MG63 (cell line): ENCODE data around the gene GSG1. TPM values are rescaled to one million over a fixed set of nuclear protein-coding genes. Genes with fewer than 3 reads are reported as not detected.

Experiments
- DNase-seq: peaks from one replicate; pipeline ENCODE4 v3.0.0-alpha.2; 2020
- H3K27me3 ChIP-seq: fragments of 250-450 bp; sonication (Bioruptor Pico); 2 replicates; pipeline ENCODE4 v1.5.1; 2020; ENCODE audit warnings: mild to moderate bottlenecking, moderate library complexity
- H3K36me3 ChIP-seq: fragments of 250-450 bp; sonication (Bioruptor Pico); 2 replicates; pipeline ENCODE4 v1.5.1; 2020; ENCODE audit warnings: mild to moderate bottlenecking, moderate library complexity
- H3K4me3 ChIP-seq: fragments of 250-450 bp; sonication (Bioruptor Pico); 2 replicates; pipeline ENCODE4 v1.5.1; 2020; ENCODE audit warnings: mild to moderate bottlenecking, moderate library complexity
- H3K9me3 ChIP-seq: fragments of 250-450 bp; sonication (Bioruptor Pico); 2 replicates; pipeline ENCODE4 v1.5.1; 2020; ENCODE audit warnings: mild to moderate bottlenecking, moderate library complexity
- total RNA-seq: library from RNA; depleted of rRNA; stranded (reverse); fragments of >200 nt; shearing (Covaris generic); gene quantifications from 2 replicates; pipeline ENCODE4 v1.2.3, GENCODE V29; 2014; ENCODE audit warnings: low replicate concordance

Gene GSG1
- total RNA-seq, 1 experiment from 2014 or later, result 0.33 TPM

DNA sequence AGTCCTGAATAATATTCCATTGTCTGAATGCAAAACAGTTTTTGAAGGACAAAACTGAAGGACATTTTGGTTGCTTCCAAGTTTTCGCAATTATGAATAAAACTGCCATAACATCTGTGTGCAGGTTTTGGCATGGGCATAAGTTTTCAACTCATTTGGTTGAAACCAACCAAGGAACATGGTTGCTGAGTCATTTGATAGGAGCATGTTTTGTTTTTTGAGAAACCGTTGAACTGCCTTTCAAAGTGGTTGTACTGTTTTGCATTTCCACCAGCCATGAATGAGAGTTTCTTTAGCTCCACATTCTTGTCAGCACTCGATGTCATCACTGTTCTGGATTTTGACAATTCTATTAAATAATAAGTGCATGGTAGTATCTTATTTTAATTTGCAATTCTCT, 23.0 kb upstream of the GSG1 start:
- no peak for DNase-seq
- Histone ChIP-seq H3K9me3 (no peaks in the 10 kb centered on the region), H3K27me3 (no peaks in the 10 kb centered on the region)

DNA sequence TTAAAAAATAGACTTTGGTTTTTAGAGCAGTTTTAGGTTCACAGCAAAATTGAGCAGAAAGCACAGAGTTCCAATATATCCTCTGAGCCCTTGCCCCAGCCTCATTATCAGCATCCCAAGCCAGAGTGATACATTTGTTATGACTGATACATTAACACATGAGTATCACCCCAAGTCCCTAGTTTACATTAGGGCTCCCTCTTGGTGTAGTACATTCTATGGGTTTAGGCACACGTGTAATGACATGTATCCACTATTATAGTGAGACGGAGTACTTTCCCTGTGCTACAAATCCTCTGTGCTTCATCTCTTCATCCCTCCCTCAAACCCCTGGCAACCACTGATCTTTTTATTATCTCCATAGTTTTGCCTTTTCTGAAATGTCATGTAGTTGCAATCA, 22.5 kb upstream of the GSG1 start:
- no peaks in the 10 kb centered on the region for H3K27me3 ChIP-seq
- H3K9me3 ChIP-seq, result no peaks in the 10 kb centered on the region
- DNase-seq, result no peak
- H3K4me3 ChIP-seq, result no peak overlapping the region
- H3K36me3 ChIP-seq, result no peaks in the 10 kb centered on the region

More for the DNA sequence above, 23.0 kb upstream of the GSG1 start:
- H3K36me3 ChIP-seq, result no peaks in the 10 kb centered on the region
- H3K4me3 ChIP-seq, result no peak overlapping the region

GRCh38 chr12:13124656-13125505, 21.4 kb upstream of the GSG1 start:
- no peaks in the 10 kb centered on the region for H3K9me3 ChIP-seq
- DNase-seq, result no peak
- no peaks in the 10 kb centered on the region for H3K27me3 ChIP-seq
- no peak overlapping the region for H3K4me3 ChIP-seq
- H3K36me3 ChIP-seq, result no peaks in the 10 kb centered on the region

- no peaks in the 10 kb centered on the region for H3K9me3 ChIP-seq
- H3K27me3 ChIP-seq, result no peaks in the 10 kb centered on the region
- H3K36me3 ChIP-seq, result no peaks in the 10 kb centered on the region
- H3K4me3 ChIP-seq, result no peak overlapping the region
- no peak for DNase-seq
These were observed 18.1 kb upstream of the GSG1 start for GRCh38 chr12:13121568-13121967.

DNA sequence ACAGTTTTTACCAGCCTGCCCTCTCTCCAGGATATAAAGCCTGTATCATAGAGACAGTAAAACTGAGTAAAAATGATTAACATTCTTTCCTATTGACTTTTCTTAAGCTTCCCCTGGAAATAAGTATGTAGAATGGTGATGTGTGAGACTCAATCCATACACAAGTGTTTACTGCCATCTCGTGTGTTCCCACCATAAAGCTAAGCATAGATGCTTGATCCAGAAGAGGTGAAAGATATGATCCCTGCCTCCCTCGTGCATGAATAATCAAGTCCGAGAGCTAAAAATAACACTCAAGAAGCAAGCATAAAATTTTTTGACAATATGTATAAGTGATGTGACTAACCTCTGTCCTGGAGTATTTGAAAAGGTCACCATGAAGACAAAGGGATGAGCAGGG, 16.9 kb upstream of the GSG1 start:
- H3K4me3 ChIP-seq, result no peak overlapping the region
- DNase-seq, result no peak
- H3K27me3 ChIP-seq, result no peaks in the 10 kb centered on the region
- H3K36me3 ChIP-seq, result no peaks in the 10 kb centered on the region
- no peaks in the 10 kb centered on the region for H3K9me3 ChIP-seq

DNA sequence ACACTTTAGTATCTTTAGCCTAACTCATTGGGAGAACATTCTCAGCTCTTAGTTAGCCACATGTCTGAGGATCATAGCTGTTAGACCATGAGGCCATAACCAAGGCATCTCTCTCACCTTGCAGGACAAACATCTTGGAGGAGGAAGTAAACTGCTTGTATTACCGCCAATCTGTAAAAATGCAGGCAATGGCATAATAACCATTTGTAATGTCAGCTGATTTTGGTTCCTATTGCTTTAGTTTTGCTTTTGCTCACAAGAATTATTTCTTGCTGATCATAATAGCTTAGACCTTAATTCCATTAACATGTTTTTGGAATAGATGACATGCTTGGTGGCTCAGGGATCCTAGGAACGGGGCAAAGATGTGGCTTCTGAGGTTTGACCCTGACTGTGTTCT, 16.4 kb upstream of the GSG1 start:
- Histone ChIP-seq H3K4me3 (no peak overlapping the region), H3K27me3 (no peaks in the 10 kb centered on the region), H3K9me3 (no peaks in the 10 kb centered on the region), H3K36me3 (no peaks in the 10 kb centered on the region)
- no peak for DNase-seq

GRCh38 chr12:13117029-13117428, 13.6 kb upstream of the GSG1 start:
- Histone ChIP-seq H3K9me3 (0 out of 2 replicates have a peak, but pooled peaks cover 3% of the 10 kb centered on the region), H3K4me3 (no peak overlapping the region), H3K36me3 (no peaks in the 10 kb centered on the region), H3K27me3 (no peaks in the 10 kb centered on the region)
- no peak for DNase-seq

- no peak overlapping the region for H3K4me3 ChIP-seq
- peaks cover 3% of the 10 kb centered on the region; the same call in 1 of the 2 replicates for H3K9me3 ChIP-seq
- H3K27me3 ChIP-seq, result no peaks in the 10 kb centered on the region
- H3K36me3 ChIP-seq, result no peaks in the 10 kb centered on the region
- no peak for DNase-seq
These were observed 12.8 kb upstream of the GSG1 start for GRCh38 chr12:13116259-13116658.

DNA sequence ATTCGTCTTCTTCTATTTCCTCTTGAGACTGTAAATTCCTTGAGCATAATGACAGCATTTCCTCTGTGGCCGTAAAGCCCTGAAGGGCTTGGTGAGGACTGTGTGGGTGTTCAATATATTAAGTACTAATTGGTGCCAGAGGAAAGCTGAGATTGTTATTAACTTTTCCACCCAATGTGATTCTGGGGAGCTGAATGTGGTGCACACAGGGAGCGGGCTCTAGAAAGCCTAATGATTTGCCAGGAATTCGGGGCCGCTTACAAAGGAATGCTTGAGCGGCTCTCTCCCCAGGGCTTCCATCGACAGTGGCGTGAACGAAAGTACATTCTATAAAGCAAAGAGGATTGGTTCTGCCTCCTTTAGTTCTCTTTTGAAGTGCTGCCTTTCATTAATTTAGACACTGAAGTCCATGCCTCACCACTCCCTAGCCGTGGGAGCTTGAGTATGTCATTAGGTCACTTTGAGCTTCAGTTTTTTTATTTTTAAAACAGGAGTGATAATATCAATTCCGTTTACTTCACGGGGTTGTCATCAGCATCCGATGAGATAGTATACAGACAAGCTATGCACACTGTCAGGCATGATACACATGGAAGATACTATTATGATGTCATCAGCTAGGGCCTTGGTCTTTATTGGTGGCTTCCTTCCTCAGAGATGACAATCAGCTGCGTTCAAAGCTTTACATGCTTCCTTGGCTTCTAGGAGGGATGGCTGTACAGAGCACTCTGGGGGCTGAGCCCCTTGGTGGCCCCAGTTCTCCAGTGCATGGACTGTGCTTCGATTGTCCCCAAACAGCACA, 11.0 kb upstream of the GSG1 start:
- no peaks in the 10 kb centered on the region for H3K36me3 ChIP-seq
- H3K27me3 ChIP-seq, result no peaks in the 10 kb centered on the region
- H3K4me3 ChIP-seq, result no peak overlapping the region
- peaks cover 3% of the 10 kb centered on the region; the same call in 1 of the 2 replicates for H3K9me3 ChIP-seq
- DNase-seq, result no peak

DNA sequence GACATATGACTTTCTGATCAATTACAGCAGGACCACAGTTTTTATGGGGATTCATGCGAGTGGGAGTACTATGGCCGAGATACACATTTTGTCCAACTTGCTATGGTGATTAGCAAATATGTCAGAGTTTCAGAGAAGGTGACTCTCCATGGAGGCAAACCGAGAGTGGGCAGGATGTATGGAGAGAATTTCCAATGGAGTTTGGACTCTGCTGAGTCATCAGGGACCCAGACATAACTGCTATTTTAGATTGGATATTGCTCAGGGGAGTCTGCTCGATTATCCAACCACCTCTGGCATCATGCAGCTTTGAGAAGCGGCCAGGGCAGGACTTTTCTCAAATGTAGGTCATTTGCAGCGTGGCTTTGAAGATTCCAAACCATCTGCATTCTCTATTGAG, 9.5 kb upstream of the GSG1 start:
- H3K4me3 ChIP-seq, result no peak overlapping the region
- no peaks in the 10 kb centered on the region for H3K27me3 ChIP-seq
- H3K9me3 ChIP-seq, result peaks cover 3% of the 10 kb centered on the region; the same call in 1 of the 2 replicates
- DNase-seq, result no peak
- H3K36me3 ChIP-seq, result no peaks in the 10 kb centered on the region

DNA sequence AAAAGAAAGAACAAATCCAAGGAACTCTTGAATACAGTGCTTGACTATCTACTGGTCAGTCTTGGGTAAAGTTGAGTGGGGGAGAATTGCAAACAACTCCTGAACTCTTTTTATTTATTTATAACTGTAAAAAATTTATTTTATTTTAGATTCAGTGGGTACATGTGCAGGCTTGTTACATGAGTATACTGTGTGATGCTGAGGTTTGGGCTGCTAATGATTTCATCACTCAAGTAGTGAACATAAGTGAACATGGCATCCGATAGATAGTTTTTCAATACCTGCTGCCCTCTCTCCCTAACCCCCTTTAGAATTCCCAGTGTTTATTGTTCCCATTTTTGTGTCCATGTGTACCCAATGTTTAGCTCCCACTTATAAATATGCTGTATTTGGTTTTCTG, 3.2 kb upstream of the GSG1 start:
- Histone ChIP-seq H3K27me3 (no peaks in the 10 kb centered on the region), H3K36me3 (no peaks in the 10 kb centered on the region), H3K4me3 (no peak overlapping the region), H3K9me3 (no peaks in the 10 kb centered on the region; the same call in 1 of the 2 replicates)
- no peak for DNase-seq

DNA sequence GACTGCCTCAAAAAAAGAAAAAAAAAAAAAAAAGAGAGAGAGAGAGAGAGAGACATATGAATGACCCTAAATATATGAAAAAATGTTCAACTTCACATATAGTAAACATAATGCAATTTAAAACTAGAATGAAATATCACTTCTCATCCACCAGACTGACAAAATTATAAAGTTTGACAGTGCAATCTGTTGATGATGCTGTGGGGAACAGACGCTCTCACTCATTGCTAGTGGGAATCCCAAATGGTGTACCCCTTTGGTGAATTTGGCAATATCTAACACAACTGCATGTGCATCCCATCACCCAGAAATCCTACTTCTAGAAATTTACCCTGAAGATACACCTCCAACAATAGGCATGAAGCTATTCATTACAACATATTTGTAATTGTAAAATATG, 2.3 kb upstream of the GSG1 start:
- Histone ChIP-seq H3K36me3 (no peaks in the 10 kb centered on the region), H3K4me3 (no peak overlapping the region), H3K27me3 (no peaks in the 10 kb centered on the region), H3K9me3 (no peaks in the 10 kb centered on the region)
- no peak for DNase-seq

DNA sequence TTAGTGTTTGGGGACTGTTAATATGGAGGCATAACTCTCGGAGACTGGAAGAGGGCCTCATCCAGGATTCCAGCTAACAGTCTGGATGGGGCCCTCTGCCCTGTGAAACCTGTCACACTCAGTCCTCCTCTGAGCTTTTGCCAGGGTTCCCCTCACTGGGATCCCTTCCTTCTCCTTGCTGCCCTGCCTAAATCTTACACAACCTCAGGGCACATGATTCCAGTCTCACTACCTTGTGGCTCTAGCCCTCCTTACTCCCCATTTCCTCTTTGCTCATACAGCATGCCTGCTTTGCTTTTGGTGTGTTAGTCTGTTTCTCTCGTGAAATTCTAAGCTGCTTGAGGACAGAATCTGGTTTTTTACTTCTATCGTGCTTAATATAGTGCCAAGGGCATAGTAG, 942 bp upstream of the GSG1 start:
- Histone ChIP-seq H3K4me3 (no peak overlapping the region), H3K36me3 (no peaks in the 10 kb centered on the region), H3K9me3 (no peaks in the 10 kb centered on the region), H3K27me3 (no peaks in the 10 kb centered on the region)
- no peak for DNase-seq

DNA sequence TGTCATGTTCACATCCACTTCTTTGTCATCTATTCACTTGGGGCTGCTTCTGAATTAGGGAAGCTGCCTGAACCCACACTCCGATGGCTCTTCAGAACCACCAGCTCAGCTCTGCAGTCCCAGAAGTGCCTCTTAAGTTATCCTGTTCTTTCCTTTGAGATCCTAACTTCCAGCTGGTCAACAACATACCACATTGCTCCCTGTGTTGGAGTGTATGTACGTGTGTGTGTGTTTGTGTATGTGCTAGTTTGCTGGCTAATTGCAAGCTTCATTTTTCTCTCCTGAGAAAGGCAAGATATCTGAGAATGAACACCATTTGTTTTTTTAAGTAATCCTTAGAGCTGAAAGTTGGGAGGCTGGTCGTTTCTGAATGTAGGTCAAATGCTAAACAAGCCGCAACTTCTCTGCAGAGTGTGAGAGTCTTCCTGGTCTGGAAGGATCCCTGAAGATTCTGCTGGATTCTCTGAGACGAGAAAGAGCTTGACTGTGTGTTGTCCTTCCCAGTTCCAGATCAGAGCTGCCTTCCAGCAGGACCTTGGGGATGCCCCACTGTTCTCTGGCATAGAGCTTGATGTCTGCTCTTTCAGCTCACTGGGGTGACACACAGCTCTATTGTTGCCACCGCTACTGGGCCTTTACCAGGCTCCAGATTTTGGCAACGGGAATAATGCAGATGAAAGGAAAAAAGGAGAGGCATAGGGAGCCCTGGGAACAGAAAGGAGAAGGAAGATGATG, 839 bp downstream of the GSG1 start:
- H3K9me3 ChIP-seq, result no peaks in the 10 kb centered on the region
- no peak overlapping the region for H3K4me3 ChIP-seq
- H3K36me3 ChIP-seq, result no peaks in the 10 kb centered on the region
- DNase-seq, result no peak
- no peaks in the 10 kb centered on the region for H3K27me3 ChIP-seq

GRCh38 chr12:13101821-13102375, 1.6 kb downstream of the GSG1 start:
- no peaks in the 10 kb centered on the region for H3K9me3 ChIP-seq
- H3K4me3 ChIP-seq, result peak overlapping the region; percentile 48; the same call in 1 of the 2 replicates
- H3K36me3 ChIP-seq, result no peaks in the 10 kb centered on the region
- DNase-seq, result peak; percentile 38
- no peaks in the 10 kb centered on the region for H3K27me3 ChIP-seq

- Histone ChIP-seq H3K9me3 (no peaks in the 10 kb centered on the region), H3K27me3 (no peaks in the 10 kb centered on the region), H3K4me3 (peak overlapping the region; percentile 48), H3K36me3 (no peaks in the 10 kb centered on the region)
- peak; percentile 96 for DNase-seq
These were observed 2.3 kb downstream of the GSG1 start for GRCh38 chr12:13100882-13101769.
